HG02840 (cell line): ENCODE results near the gene BICDL2.

ENCODE experiments used
- ATAC-seq: cut with Tn5 transposase; IDR thresholded peaks from one replicate; pipeline ENCODE4 v1.9.1; 2021; ENCODE audit warnings: mild to moderate bottlenecking, moderate library complexity, moderate number of reproducible peaks; ENCODE audit not compliant: unreplicated experiment, low FRiP score

The BICDL2 gene

GRCh38 chr16:3013998-3014690 lies 22.6 kb downstream of the BICDL2 start:
- ATAC-seq = no peak

DNA sequence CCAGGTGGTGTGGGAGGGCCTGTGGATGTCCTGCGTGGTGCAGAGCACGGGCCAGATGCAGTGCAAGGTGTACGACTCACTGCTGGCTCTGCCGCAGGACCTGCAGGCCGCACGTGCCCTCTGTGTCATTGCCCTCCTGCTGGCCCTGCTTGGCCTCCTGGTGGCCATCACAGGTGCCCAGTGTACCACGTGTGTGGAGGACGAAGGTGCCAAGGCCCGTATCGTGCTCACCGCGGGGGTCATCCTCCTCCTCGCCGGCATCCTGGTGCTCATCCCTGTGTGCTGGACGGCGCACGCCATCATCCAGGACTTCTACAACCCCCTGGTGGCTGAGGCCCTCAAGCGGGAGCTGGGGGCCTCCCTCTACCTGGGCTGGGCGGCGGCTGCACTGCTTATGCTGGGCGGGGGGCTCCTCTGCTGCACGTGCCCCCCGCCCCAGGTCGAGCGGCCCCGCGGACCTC lies 23.2 kb downstream of the BICDL2 start:
- no peak for ATAC-seq

GRCh38 chr16:3012828-3013420 lies 23.8 kb downstream of the BICDL2 start, which contains the start of gene CLDN9:
Gene CLDN9 (plus strand): TSS chr16:3012923. CDS start chr16:3013363, 440 bp downstream.
- no peak for ATAC-seq

DNA sequence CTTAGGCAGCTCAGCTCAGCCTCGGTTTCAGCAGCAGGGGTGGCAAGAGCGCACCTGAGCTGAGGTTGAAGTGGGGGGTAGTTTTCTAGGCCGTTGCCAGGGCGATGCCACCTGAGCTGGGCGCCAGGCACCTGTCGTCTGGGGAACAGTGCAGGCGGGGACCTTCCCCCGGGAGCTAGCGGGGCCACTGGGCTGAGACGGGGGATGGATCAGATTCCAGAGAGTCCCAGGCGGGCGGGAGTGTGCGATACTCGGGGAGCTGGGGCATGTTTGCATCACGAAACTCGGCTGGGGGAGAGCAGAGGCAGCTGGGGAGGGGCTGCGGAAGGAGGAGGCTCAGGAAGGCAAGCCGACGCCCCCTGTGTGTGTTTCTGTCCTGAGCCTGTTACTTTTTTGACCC lies 24.5 kb downstream of the BICDL2 start:
- ATAC-seq = no peak

GRCh38 chr16:3010510-3010909 lies 26.2 kb downstream of the BICDL2 start:
- ATAC-seq = no peak

DNA sequence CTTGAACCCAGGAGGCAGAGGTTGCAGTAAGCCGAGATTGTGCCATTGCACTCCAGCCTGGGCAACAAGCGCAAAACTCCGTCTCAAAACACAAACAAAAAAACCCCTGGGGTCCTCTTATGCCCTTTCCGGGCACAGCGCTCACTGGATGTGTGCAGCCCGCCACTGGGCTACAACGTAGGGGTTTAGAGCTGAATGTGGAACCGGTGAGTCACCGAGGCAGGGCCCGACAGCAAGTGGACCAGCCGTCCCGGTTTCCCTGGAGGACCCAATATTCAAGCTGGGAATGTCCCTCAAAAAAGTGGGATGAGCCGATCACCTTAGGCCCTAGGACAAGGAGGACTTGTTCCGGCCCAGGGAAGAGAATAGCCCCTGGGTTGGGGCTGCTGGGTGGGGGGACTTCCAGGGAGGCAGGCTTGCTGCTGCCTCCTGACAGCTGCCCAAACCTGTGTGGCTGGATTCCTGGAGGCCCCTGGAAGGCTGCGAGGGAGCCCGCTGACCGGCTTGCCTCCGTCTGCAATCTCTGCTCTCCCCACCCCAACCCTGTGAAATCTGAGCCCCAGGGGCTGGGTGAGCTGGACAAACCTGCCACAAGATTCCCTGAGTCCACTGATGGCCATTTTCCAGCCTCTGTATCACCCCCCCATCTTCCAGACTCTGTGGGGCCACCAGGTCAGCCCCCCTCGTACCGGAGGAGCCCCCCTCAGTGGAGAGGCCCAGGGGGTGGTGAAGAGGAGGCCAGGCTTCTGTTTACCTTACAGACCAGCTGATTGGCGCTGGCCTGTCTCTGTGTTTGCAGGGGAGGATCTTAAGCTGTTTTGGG lies 27.0 kb downstream of the BICDL2 start:
- no peak for ATAC-seq

DNA sequence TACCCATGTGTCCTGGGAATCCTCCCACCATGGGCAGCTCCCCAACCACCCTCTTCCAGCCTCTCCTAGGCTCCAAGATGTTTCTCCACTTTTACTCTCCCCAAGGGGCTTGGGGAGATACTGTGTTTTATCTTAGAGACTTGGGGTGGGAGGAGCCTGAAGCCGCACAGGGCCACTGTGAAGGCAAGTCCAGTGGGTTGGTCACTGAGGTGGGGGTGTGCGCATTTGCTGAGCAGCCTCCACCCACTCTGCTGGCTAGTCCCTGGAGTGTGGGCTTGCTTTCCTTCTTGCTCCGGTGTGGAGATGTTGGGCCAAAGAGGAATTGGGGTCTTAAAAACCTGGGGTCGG lies 28.1 kb downstream of the BICDL2 start:
- ATAC-seq = no peak

- no peak for ATAC-seq
Measured at GRCh38 chr16:3007957-3008689, 28.6 kb downstream of the BICDL2 start.

GRCh38 chr16:3007059-3007956 lies 29.4 kb downstream of the BICDL2 start:
- ATAC-seq = no peak

DNA sequence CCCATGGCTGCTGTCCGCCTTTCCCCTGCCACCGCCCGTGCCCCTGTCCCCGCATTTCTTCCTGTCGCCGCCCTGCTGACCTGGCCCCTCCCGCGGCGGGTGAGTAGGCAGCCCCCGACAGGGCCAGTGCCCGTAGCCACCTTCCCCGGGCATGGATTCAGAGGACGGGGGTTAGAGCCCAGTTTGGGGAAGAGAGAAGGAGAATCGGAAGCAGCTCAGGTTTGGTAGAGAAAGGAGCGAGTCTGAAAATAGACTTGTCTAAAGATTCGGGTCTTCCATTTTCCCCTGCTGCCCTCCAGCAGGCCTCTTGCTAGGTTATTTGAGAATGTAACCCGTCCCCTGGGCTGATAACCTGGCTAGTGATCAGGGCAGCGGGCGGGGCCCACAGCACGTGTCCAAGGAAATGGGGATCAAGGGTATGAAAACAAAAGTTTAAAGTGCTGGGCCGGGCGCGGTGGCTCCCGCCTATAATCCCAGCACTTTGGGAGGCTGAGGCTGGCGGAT lies 31.9 kb downstream of the BICDL2 start:
- no peak for ATAC-seq

DNA sequence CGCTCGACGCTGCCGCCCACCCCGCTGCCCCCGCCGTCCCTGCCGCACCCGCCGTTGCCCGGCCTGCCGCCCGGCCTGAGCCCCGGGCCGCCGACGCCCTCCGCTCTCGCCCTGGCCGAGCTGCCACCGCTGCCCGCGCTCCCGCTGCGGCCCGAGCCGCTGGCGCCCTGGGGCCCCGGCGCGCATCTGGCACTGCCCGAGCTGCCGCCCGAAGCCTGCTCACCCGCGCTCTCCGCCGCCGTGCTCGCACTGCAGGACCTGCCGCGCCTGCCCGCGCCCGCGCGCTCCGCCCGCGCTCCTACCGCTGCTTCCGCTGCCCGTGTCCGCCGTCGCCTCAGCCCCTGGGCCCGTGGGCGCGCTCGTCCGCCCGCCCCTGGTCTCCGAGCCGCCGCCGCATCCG lies 32.4 kb downstream of the BICDL2 start:
- ATAC-seq = peak; percentile 17

- peak; percentile 95 for ATAC-seq
Measured at GRCh38 chr16:3003582-3004270, 33.0 kb downstream of the BICDL2 start.

- ATAC-seq = no peak
Measured at GRCh38 chr16:3001316-3001715, 35.4 kb downstream of the BICDL2 start.

DNA sequence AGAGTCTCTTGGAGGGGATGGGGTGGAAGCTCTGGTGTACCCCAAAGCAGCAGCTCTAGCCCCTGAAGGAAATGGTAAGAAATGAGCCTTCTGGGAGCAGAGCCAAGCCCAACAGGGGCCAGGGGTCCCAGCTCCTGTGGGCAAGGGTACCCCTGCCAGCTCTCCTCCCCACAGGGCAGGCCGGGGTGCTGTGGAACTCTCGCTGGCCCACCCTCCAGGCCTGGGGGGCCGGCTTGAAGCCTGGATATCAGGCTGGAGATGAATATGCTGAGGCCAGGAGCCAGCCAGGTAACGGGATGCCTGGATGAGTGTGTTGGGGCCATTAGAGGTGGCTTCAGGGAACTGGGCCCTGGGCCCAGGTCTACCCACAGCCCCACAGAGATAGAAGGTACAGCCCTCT lies 36.2 kb downstream of the BICDL2 start:
- no peak for ATAC-seq

GRCh38 chr16:2999929-3000328 lies 36.8 kb downstream of the BICDL2 start:
- no peak for ATAC-seq

GRCh38 chr16:2996298-2996697 lies 40.4 kb downstream of the BICDL2 start:
- no peak for ATAC-seq

GRCh38 chr16:2992383-2993081 lies 44.2 kb downstream of the BICDL2 start:
- no peak for ATAC-seq

DNA sequence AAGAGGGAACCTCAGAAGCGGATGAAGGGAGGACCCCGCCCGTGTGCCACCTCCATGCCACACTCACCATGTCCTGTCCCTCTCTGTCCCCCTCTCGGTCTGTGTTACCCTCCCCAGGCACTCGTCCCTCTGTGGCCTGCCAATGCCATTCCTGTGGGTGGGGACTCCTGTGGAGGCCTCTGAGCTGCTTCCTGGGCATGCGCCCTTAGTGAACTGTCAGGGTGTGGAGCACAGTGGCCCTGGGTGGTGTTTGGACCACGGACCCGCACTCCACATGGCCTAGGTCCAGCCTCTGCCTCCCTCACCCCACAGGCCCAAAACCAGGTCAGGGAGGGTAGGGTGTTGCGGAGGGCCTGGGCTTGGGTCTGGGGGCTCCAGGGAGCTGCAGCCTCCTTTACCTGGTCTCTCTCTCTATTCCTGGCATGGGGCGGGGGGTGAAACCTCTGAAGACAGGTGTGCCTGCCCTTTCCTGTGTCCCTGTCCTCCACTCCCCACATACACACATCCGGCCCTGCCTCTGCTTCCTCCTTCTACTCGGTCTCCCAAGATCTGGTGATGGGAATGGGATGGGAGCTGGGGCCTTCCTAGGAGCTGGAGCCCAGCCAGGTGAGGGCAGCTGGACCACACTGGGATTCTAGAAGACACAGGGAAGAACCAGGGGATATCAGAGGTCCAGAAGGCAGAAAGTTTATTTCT lies 45.0 kb downstream of the BICDL2 start:
- ATAC-seq = no peak
